GM21723 (cell line): ENCODE results near the gene ZG16.

ENCODE experiments used
- ATAC-seq: cut with Tn5 transposase; IDR thresholded peaks from one replicate; pipeline ENCODE4 v1.9.1; 2021; ENCODE audit warnings: mild to moderate bottlenecking, moderate library complexity; ENCODE audit not compliant: unreplicated experiment

Gene ZG16

DNA sequence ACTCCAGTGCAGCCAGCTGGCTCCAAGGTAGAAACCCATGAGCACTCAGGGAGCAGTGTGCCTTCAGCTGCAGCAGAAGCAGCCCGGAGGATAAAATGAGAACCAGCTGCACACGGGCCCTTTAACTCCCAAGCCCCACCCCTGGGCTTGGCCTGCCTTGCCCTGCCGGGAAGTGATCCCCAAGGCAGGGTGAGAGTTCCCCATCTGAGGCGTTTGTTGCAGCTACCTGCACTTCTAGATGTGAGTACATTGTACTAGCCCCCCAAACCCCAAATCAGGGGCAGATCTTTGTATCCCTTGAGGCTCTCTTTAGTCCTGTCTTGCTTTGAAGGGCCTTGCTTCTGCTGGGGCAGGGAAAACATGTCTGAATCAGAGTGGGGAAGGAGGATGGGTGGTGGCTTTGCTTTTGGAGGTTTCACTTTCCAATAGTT is 42.2 kb downstream of the ZG16 start, which contains the start of gene MVP:
MVP (plus strand) TSS at position 192 of the 431 bp plus-strand sequence. CDS start 10,088 bp downstream, outside the sequence.
- no peak for ATAC-seq

- peak; percentile 39 for ATAC-seq
Observed at GRCh38 chr16:29820730-29821642, 42.9 kb downstream of the ZG16 start.

DNA sequence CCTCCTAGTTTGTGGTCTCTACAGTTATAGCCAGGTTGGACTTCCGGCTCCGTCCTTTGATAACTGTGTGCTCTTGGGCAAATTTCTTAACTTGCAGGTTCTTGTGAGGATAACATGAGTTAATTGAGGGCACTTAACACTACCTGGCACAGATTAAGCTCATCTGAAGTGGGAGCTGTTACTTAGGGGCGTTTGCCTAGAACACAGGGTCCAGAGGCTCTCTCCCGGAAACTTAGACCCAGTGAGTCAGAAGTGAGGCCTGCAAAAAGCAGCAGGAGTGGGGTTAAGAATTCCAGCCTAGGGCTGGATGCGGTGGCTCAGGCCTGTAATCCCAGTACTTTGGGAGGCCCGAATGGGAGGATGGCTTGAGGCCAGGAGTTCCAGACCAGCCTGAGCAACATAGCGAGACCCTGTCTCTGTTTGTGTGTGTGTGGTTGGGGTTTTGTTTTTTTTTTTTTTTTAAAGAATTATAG is 43.6 kb downstream of the ZG16 start:
- no peak for ATAC-seq

GRCh38 chr16:29824589-29825144 is 46.6 kb downstream of the ZG16 start:
- no peak for ATAC-seq

GRCh38 chr16:29825145-29826044 is 47.3 kb downstream of the ZG16 start:
- no peak for ATAC-seq

DNA sequence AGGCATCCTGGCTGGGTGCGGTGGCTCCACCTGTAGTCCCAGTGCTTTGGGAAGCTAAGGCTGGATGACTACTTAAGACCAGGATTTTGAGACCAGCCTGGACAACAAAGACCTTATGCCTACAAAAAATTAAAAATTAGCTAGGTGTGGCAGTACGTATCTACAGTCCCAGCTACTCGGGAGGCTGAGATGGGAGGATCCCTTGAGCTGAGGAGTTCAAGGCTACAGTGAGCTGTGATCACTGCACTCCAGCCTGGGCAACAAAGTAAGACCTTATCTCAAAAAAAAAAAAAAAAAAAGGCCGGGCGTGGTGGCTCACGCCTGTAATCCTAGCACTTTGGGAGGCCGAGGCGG is 48.3 kb downstream of the ZG16 start:
- no peak for ATAC-seq

DNA sequence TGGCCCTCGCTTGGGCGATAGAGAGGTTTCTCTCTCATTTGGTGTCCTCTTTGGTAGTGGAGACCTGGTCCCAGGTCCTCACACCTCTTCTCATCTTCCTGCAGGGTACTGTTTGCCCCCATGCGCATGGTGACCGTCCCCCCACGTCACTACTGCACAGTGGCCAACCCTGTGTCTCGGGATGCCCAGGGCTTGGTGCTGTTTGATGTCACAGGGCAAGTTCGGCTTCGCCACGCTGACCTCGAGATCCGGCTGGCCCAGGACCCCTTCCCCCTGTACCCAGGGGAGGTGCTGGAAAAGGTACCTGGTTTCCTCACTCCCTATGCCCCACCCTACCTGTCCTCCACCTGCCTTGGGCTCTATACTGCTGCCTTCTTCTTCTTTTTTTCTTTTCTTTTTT is 52.7 kb downstream of the ZG16 start:
- no peak for ATAC-seq

GRCh38 chr16:29831490-29831889 is 53.4 kb downstream of the ZG16 start:
- ATAC-seq: no peak
